ENCODE measurements around the gene ZBTB16. TPM values are rescaled to one million over a fixed set of nuclear protein-coding genes. Genes with fewer than 3 reads are reported as not detected.

ZBTB16 gene
- total and polyA plus RNA-seq, 11 donors: 15.3 to 130 (median 62.8) TPM

GRCh38 chr11:114225661-114226060 is 166.2 kb downstream of the ZBTB16 start:
- Histone ChIP-seq H3K4me3 (no peak overlapping the region), H3K27ac (no peak overlapping the region), H3K36me3 (peaks cover 0 to 24% (median 5%) of the 10 kb centered on the region in 9 donors), H3K27me3 (no peaks in the 10 kb centered on the region), H3K4me1 (peaks cover 4 to 93% (median 32%) of the 10 kb centered on the region in 12 donors), H3K9me3 (no peaks in the 10 kb centered on the region)
- no peak for ATAC-seq
- no peak for DNase-seq
- 88 to 97% (median 92%) methylated on average over 1 of the region's 1 CpG for WGBS, 4 donors
- intact Hi-C loops (cut with DNase I): no loop called here
- TF ChIP-seq POLR2A (IDR thresholded peaks at IDR 0.05): no peak
- TF ChIP-seq, protein P1, sequence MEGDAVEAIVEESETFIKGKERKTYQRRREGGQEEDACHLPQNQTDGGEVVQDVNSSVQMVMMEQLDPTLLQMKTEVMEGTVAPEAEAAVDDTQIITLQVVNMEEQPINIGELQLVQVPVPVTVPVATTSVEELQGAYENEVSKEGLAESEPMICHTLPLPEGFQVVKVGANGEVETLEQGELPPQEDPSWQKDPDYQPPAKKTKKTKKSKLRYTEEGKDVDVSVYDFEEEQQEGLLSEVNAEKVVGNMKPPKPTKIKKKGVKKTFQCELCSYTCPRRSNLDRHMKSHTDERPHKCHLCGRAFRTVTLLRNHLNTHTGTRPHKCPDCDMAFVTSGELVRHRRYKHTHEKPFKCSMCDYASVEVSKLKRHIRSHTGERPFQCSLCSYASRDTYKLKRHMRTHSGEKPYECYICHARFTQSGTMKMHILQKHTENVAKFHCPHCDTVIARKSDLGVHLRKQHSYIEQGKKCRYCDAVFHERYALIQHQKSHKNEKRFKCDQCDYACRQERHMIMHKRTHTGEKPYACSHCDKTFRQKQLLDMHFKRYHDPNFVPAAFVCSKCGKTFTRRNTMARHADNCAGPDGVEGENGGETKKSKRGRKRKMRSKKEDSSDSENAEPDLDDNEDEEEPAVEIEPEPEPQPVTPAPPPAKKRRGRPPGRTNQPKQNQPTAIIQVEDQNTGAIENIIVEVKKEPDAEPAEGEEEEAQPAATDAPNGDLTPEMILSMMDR (IDR thresholded peaks at IDR 0.05): no peak

- H3K36me3 ChIP-seq: peaks cover 0 to 22% (median 5%) of the 10 kb centered on the region in 9 donors
- intact Hi-C loops (cut with DNase I): no loop called here
These were observed 166.8 kb downstream of the ZBTB16 start for GRCh38 chr11:114226356-114226755.

GRCh38 chr11:114228435-114229411 is 169.2 kb downstream of the ZBTB16 start:
- ATAC-seq (peak in 3 of 4 donors; percentile 3 to 27 (median 5)), DNase-seq (no peak)
- Histone ChIP-seq H3K9me3 (no peaks in the 10 kb centered on the region), H3K4me1 (peaks cover 4 to 95% (median 37%) of the 10 kb centered on the region in 12 donors), H3K4me3 (peak overlapping the region in 2 of 12 donors; percentile 18 to 28), H3K27me3 (no peaks in the 10 kb centered on the region), H3K27ac (peak overlapping the region in 3 of 12 donors; percentile 0 to 30 (median 27)), H3K36me3 (peaks cover 0 to 13% (median 0%) of the 10 kb centered on the region in 9 donors)
- TF ChIP-seq, protein P1 (IDR thresholded peaks at IDR 0.05): no peak
- intact Hi-C loops (cut with DNase I): no loop called here
- 72 to 84% (median 77%) methylated on average over 24 of the region's 24 CpGs for WGBS, 4 donors

More at GRCh38 chr11:114226356-114226755, 166.8 kb downstream of the ZBTB16 start:
- Histone ChIP-seq H3K4me1 (peaks cover 4 to 93% (median 32%) of the 10 kb centered on the region in 12 donors), H3K4me3 (no peak overlapping the region), H3K27me3 (no peaks in the 10 kb centered on the region), H3K27ac (peak overlapping the region in 1 of 12 donors; percentile 51), H3K9me3 (no peaks in the 10 kb centered on the region)
- 48 to 64% (median 60%) methylated on average over 5 of the region's 5 CpGs for WGBS, 4 donors
- peak; percentile 11 to 56 (median 48) for ATAC-seq
- peak in 1 of 5 donors; percentile 36 for DNase-seq
- TF ChIP-seq, protein P1 (IDR thresholded peaks at IDR 0.05): no peak
- no peak for TF ChIP-seq POLR2A (IDR thresholded peaks at IDR 0.05)

Measured in heart left ventricle (tissue), 16 donors.